Measurements from ENCODE around the gene FHAD1.

Gene FHAD1

DNA sequence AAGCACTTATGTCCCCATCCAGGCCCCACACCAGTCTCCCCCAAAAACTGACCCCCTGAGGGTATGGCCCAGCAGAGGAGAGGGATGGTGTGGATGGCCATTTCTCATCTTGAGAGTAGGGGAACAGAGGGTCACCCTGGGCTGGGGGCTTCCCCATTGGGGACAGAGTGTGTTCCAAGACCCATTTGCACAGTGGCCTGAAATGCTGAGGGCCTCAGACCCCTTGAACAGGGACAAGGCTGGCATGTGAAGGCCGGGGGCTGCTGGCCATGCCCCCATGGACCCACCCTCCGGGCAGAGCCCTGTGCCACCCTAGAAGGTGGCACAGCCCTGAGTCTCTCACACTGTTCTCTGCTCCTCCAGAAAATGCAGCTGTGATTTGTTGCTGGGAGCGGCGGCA lies 199.2 kb downstream of the FHAD1 start:
- TF ChIP-seq, protein P1, sequence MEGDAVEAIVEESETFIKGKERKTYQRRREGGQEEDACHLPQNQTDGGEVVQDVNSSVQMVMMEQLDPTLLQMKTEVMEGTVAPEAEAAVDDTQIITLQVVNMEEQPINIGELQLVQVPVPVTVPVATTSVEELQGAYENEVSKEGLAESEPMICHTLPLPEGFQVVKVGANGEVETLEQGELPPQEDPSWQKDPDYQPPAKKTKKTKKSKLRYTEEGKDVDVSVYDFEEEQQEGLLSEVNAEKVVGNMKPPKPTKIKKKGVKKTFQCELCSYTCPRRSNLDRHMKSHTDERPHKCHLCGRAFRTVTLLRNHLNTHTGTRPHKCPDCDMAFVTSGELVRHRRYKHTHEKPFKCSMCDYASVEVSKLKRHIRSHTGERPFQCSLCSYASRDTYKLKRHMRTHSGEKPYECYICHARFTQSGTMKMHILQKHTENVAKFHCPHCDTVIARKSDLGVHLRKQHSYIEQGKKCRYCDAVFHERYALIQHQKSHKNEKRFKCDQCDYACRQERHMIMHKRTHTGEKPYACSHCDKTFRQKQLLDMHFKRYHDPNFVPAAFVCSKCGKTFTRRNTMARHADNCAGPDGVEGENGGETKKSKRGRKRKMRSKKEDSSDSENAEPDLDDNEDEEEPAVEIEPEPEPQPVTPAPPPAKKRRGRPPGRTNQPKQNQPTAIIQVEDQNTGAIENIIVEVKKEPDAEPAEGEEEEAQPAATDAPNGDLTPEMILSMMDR (IDR thresholded peaks at IDR 0.05; ENCODE audit: control insufficient read depth, extremely low read depth, insufficient read depth): no peak
- DNase-seq (ENCODE audit: low read depth): no peak
- no peak overlapping the region for H3K4me3 ChIP-seq (ENCODE audit: low read depth, low read length)
